Right cardiac atrium (tissue), 5 donors: ENCODE measurements around the gene FGF12. TPM values are rescaled to one million over a fixed set of nuclear protein-coding genes. Genes with fewer than 3 reads are reported as not detected.

ENCODE experiments used
- ATAC-seq, 2 donors: fragments of 200-7000 bp; cut with Tn5 transposase; one replicate each; pipeline versions ENCODE4 v1.8.0 to v1.9.1; 2020; ENCODE audit warnings: moderate library complexity in 2 of 2, mild to moderate bottlenecking in 1 of 2
- DNase-seq, 3 donors: peaks; one replicate each; pipeline ENCODE4 v3.0.0-alpha.2; 2020
- H3K27ac ChIP-seq: one replicate; pipeline ENCODE4 v1.5.1; 2013; ENCODE audit warnings: mild to moderate bottlenecking, low read length, control low read depth, moderate library complexity
- H3K27me3 ChIP-seq: one replicate; pipeline ENCODE4 v1.6.1; 2013; ENCODE audit not compliant: control insufficient read depth, insufficient read depth
- H3K4me1 ChIP-seq: one replicate; pipeline ENCODE4 v1.6.1; 2013; ENCODE audit warnings: low read length; ENCODE audit not compliant: control insufficient read depth, insufficient read depth
- H3K4me3 ChIP-seq: one replicate; pipeline ENCODE4 v1.5.1; 2013; ENCODE audit warnings: low read length, control low read depth
- H3K9me3 ChIP-seq: one replicate; pipeline ENCODE4 v1.6.1; 2013; ENCODE audit warnings: low read length; ENCODE audit not compliant: control insufficient read depth
- WGBS: extraction: QIAGEN DNeasy Blood & Tissue Kit; methylation state at CpG from one replicate; pipeline ENCODE4 v1.1.7; 2013; 5-methylcytosine and 5-hydroxymethylcytosine counted together
- intact Hi-C, 4 donors: fragments of 100-400 bp; cut with DNase I; formaldehyde crosslinking; loops; one replicate each; pipeline versions ENCODE4 v1.11.0 to v1.14.0; 2022 to 2023
- polyA plus RNA-seq: library from polyadenylated mRNA; stranded (reverse); fragments of 200-250 nt; gene quantifications from one replicate; pipeline ENCODE4 v1.2.3, GENCODE V29; 2013
- total RNA-seq, 4 donors: library from RNA; stranded (reverse); fragmentation: NEBNext Ultra II Directional; extraction: Animal tissue kit (Norgen Biotek cat#: 25700); gene quantifications; one replicate each; pipeline ENCODE4 v1.2.1, GENCODE V29; 2021
- donor health status: healthy with polysubstance abuse.
- donor health status: DM: no; HTN: yes; CAD: no.
- donor health status: DM: no; HTN: no; CAD: no.
- donor health status: DM: no; HTN: yes; CAD: no; lungs with severe emphysema.
- donor health status: DM: yes; HTN: yes; CAD: no.

The FGF12 gene
- total and polyA plus RNA-seq, 5 donors = 230 to 354 (median 332) TPM

DNA sequence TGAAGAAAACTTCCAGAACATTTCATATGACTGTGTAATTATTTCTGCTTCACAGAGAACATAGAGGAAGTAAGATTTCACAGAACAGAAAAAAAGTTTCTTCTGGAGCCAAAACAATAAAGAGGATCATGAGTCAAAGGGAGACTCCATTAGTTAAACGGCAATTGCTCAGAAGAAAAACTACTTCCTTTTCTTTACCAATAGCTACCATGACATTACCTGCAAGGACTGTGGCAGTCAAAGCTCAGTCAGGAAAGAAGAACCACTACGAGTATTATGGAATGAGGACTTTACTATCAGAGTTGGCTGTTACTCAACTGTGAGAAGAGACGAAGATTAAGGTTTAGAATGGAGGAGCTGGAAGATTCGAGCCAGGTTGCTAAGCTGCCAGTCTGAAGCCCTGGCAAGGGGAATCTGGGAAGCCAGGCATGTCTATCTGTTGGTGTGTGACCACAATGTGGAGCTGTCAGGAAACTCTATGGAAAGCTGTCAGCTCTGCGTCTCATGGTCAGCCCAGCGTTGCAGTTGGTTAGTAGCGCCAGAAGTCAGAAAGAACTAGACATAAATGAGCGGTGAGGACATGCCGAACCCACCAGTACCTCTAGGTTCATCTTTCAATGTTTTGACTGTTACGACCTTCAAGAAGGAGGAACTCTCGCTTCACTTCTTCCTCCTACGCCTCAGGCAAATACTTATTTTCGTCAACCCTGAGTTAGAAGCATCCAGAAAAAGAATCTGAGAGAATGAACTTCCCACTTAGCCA is 604.3 kb downstream of the FGF12 start:
- ATAC-seq (peak; percentile 59 to 73), DNase-seq (peak; percentile 8 to 24 (median 22))
- 65% methylated on average over 13 of the region's 13 CpGs for WGBS
- H3K9me3 ChIP-seq = no peaks in the 10 kb centered on the region
- H3K27ac ChIP-seq = peak overlapping the region; percentile 52
- intact Hi-C loops = no loop called here
- H3K27me3 ChIP-seq = no peaks in the 10 kb centered on the region
- H3K4me1 ChIP-seq = peaks cover 4% of the 10 kb centered on the region
- no peak overlapping the region for H3K4me3 ChIP-seq

DNA sequence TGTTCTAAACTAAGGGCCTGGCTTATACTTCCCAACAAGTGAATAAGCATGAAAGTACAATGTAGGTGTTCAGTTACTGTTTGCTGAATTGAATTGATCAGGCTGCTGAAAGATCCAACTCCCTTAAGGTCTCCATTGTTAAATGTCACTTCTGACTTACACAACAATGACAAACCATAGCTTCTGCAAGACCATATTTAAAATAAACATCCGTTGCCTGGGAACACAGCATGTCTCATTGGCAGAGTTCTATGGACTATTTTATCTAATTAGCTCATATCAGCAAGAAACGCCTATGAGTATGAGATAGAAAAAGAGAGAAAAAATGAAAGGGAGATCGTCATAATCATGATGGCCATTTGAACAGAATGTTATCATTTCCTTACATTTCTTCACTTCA is 605.4 kb downstream of the FGF12 start:
- ATAC-seq = no peak
- DNase-seq = no peak
- Histone ChIP-seq H3K27ac (no peak overlapping the region), H3K27me3 (no peaks in the 10 kb centered on the region), H3K4me1 (peaks cover 4% of the 10 kb centered on the region), H3K4me3 (no peak overlapping the region), H3K9me3 (no peaks in the 10 kb centered on the region)
- WGBS = 30% methylated on average over 3 of the region's 3 CpGs
- intact Hi-C loops = no loop called here

DNA sequence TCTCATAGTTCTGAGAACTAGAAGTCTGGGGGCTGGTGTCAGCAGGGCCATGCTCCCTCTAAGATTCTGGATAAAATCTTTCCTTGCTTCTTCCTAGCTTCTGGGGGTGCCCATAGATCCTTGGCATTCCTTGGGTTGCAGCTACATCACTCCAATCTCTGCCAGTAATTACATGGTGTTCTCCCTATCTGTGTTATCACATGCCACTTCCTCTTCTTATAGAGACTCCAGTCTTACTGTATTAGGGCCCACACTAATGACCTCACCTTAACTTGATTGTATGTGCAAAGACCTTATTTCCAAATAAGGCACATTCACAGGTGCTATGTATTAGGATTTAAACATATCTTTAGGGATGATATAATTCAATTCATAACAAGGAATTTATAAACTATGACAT is 618.5 kb downstream of the FGF12 start:
- Histone ChIP-seq H3K27me3 (no peaks in the 10 kb centered on the region), H3K27ac (no peak overlapping the region), H3K4me1 (no peaks in the 10 kb centered on the region), H3K4me3 (no peak overlapping the region), H3K9me3 (no peaks in the 10 kb centered on the region)
- intact Hi-C loops = no loop called here
- ATAC-seq (no peak), DNase-seq (no peak)

DNA sequence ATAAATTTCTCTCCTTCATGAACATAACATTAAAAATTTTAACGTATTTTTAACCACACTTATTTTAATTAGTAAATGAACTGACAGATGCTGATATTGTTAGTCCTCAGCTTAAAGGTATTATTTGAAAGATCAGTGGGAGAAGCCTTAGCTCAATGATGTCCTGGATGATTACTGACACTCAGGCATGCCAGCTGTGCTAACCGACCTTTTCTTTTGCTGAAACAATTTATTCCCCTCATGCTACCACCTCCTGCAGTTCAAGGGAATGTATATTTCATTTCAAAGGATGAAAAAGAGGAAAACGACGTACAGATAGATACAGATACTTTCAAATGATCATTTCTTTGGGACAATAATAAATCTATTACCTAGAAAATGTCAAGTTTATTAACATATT is 620.8 kb downstream of the FGF12 start:
- no peaks in the 10 kb centered on the region for H3K4me1 ChIP-seq
- H3K9me3 ChIP-seq = no peaks in the 10 kb centered on the region
- H3K27ac ChIP-seq = no peak overlapping the region
- H3K27me3 ChIP-seq = no peaks in the 10 kb centered on the region
- H3K4me3 ChIP-seq = no peak overlapping the region
- intact Hi-C loops = no loop called here
- ATAC-seq = no peak
- DNase-seq = no peak
- 72% methylated on average over 4 of the region's 4 CpGs for WGBS

DNA sequence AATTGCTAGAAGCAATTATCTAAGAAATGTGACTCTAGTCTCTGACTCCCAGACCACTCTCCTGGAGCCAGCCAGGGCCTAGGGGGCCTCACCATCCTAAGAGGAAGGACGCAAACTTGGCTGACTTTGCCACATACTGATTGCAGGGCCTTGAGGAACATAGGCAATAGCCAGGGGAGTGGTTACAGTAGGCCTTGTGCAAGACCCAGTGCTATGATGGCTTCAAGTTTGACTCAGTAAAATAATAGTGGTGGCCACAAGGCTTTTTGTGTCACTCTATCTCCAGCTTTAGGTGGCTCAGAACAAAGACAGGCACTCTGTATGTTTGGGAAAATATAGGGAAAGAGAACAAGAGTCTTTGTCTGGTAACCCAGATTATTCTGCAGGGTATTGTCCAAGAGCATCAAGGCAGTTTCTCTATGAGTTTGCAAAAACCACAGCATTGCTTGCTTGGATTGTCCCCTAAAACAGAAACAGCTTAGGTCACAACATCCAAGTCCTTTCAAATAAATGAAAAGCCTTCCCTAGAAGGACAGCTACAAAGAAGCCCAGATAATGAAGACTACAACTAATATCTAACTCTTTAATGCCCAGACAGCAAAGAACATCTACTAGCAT is 634.8 kb downstream of the FGF12 start:
- Histone ChIP-seq H3K27ac (no peak overlapping the region), H3K27me3 (no peaks in the 10 kb centered on the region), H3K4me1 (no peaks in the 10 kb centered on the region), H3K4me3 (no peak overlapping the region), H3K9me3 (no peaks in the 10 kb centered on the region)
- ATAC-seq = no peak
- intact Hi-C loops = no loop called here
- no peak for DNase-seq
- WGBS = 91% methylated on average over 1 of the region's 1 CpG

DNA sequence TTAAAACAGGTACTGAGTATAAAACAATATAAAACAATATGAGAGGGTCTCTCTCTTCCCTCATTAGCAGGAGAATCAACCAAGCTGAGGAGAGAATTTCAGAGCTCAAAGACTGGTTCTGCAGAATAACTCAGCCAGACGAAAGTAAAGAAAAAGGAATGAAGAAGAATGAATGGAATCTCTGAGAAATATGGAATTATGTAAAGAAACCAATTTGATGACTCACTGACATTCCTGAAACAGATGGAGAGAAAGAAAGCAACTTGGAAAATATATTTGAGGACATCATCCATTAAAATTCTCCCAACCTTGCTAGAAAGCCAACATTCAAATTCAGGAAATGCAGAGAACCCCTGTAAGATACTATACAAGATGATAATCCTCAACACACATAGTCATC is 635.5 kb downstream of the FGF12 start:
- intact Hi-C loops = no loop called here
- Histone ChIP-seq H3K4me3 (no peak overlapping the region), H3K27ac (no peak overlapping the region), H3K9me3 (no peaks in the 10 kb centered on the region), H3K27me3 (no peaks in the 10 kb centered on the region), H3K4me1 (no peaks in the 10 kb centered on the region)
- no peak for DNase-seq
- no peak for ATAC-seq
- 68% methylated on average over 1 of the region's 1 CpG for WGBS

DNA sequence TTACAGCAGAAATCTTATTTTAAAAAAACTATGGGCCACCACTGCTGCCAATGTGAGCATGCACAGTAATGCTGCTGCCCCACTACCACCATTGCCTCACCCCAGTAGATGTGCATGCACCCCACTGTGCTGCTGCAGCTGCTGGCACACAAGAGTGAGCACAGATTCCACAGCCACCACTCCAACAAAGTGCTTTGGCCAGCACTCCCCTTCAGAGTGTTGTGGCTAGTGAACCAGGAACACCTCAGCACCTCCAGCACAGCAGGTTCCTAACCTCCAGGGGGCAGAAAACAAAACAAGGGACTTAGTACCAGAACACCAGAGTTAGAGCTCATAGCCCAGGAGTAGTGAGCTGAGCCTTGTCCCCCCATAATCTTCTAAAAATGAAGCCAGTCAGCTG is 636.8 kb downstream of the FGF12 start:
- Histone ChIP-seq H3K4me3 (no peak overlapping the region), H3K27ac (no peak overlapping the region), H3K27me3 (no peaks in the 10 kb centered on the region), H3K9me3 (no peaks in the 10 kb centered on the region), H3K4me1 (no peaks in the 10 kb centered on the region)
- ATAC-seq (no peak), DNase-seq (no peak)
- intact Hi-C loops = no loop called here

Other genes starting within 250 kb of the FGF12 start
- gene MB21D2, start 190.3 kb upstream of the FGF12 start, total RNA-seq = 1 to 10 TPM; 3.1 to 3.9 (median 3.7) TPM
- 1.3 TPM for gene MB21D2, start 190.3 kb upstream of the FGF12 start, polyA plus RNA-seq